ENCODE data around the gene SLC25A26. TPM values are rescaled to one million over a fixed set of nuclear protein-coding genes. Genes with fewer than 3 reads are reported as not detected.

SLC25A26 gene
- polyA plus RNA-seq, 2 donors = 4.6 to 13.5 TPM

GRCh38 chr3:66353039-66353438 is 132.2 kb downstream of the SLC25A26 start:
- Histone ChIP-seq H3K36me3 (ENCODE audit: control insufficient read depth in 2 of 2, insufficient read depth in 2 of 2, low read length in 1 of 2) (no peaks in the 10 kb centered on the region), H3K4me3 (ENCODE audit: low read depth in 1 of 2, low read length in 2 of 2) (no peak overlapping the region), H3K27me3 (ENCODE audit: control insufficient read depth in 1 of 2, insufficient read depth in 2 of 2, low read length in 2 of 2) (no peaks in the 10 kb centered on the region), H3K4me1 (ENCODE audit: control insufficient read depth in 2 of 2, insufficient read depth in 2 of 2, low read length in 1 of 2) (no peaks in the 10 kb centered on the region), H3K9me3 (ENCODE audit: control insufficient read depth in 2 of 2, insufficient read depth in 1 of 2, low read depth in 1 of 2, low read length in 1 of 2) (no peaks in the 10 kb centered on the region), H3K27ac (ENCODE audit: low read depth in 2 of 2, low read length in 1 of 2) (no peak overlapping the region)
- WGBS, 2 donors = 90 to 97% methylated on average over 3 of the region's 3 CpGs

GRCh38 chr3:66353530-66353929 is 132.7 kb downstream of the SLC25A26 start:
- 62 to 69% methylated on average over 6 of the region's 6 CpGs for WGBS, 2 donors
- H3K27me3 ChIP-seq (ENCODE audit: control insufficient read depth in 1 of 2, insufficient read depth in 2 of 2, low read length in 2 of 2) = no peaks in the 10 kb centered on the region
- H3K27ac ChIP-seq (ENCODE audit: low read depth in 2 of 2, low read length in 1 of 2) = no peak overlapping the region
- no peak overlapping the region for H3K4me3 ChIP-seq (ENCODE audit: low read depth in 1 of 2, low read length in 2 of 2)
- H3K36me3 ChIP-seq (ENCODE audit: control insufficient read depth in 2 of 2, insufficient read depth in 2 of 2, low read length in 1 of 2) = no peaks in the 10 kb centered on the region
- no peaks in the 10 kb centered on the region for H3K9me3 ChIP-seq (ENCODE audit: control insufficient read depth in 2 of 2, insufficient read depth in 1 of 2, low read depth in 1 of 2, low read length in 1 of 2)
- H3K4me1 ChIP-seq (ENCODE audit: control insufficient read depth in 2 of 2, insufficient read depth in 2 of 2, low read length in 1 of 2) = no peaks in the 10 kb centered on the region

- H3K27ac ChIP-seq (ENCODE audit: low read depth in 2 of 2, low read length in 1 of 2) = no peak overlapping the region
- H3K4me1 ChIP-seq (ENCODE audit: control insufficient read depth in 2 of 2, insufficient read depth in 2 of 2, low read length in 1 of 2) = no peaks in the 10 kb centered on the region
- WGBS, 2 donors = 70 to 84% methylated on average over 2 of the region's 2 CpGs
- no peaks in the 10 kb centered on the region for H3K27me3 ChIP-seq (ENCODE audit: control insufficient read depth in 1 of 2, insufficient read depth in 2 of 2, low read length in 2 of 2)
- H3K9me3 ChIP-seq (ENCODE audit: control insufficient read depth in 2 of 2, insufficient read depth in 1 of 2, low read depth in 1 of 2, low read length in 1 of 2) = no peaks in the 10 kb centered on the region
- no peak overlapping the region for H3K4me3 ChIP-seq (ENCODE audit: low read depth in 1 of 2, low read length in 2 of 2)
- no peaks in the 10 kb centered on the region for H3K36me3 ChIP-seq (ENCODE audit: control insufficient read depth in 2 of 2, insufficient read depth in 2 of 2, low read length in 1 of 2)
Measured at GRCh38 chr3:66354001-66354400, 133.2 kb downstream of the SLC25A26 start.

- WGBS, 2 donors = 84 to 88% methylated on average over 3 of the region's 3 CpGs
- Histone ChIP-seq H3K27me3 (ENCODE audit: control insufficient read depth in 1 of 2, insufficient read depth in 2 of 2, low read length in 2 of 2) (no peaks in the 10 kb centered on the region), H3K9me3 (ENCODE audit: control insufficient read depth in 2 of 2, insufficient read depth in 1 of 2, low read depth in 1 of 2, low read length in 1 of 2) (no peaks in the 10 kb centered on the region), H3K4me1 (ENCODE audit: control insufficient read depth in 2 of 2, insufficient read depth in 2 of 2, low read length in 1 of 2) (no peaks in the 10 kb centered on the region), H3K27ac (ENCODE audit: low read depth in 2 of 2, low read length in 1 of 2) (no peak overlapping the region), H3K4me3 (ENCODE audit: low read depth in 1 of 2, low read length in 2 of 2) (no peak overlapping the region), H3K36me3 (ENCODE audit: control insufficient read depth in 2 of 2, insufficient read depth in 2 of 2, low read length in 1 of 2) (no peaks in the 10 kb centered on the region)
Measured at GRCh38 chr3:66355394-66355793, 134.6 kb downstream of the SLC25A26 start.

- Histone ChIP-seq H3K27ac (ENCODE audit: low read depth in 2 of 2, low read length in 1 of 2) (no peak overlapping the region), H3K36me3 (ENCODE audit: control insufficient read depth in 2 of 2, insufficient read depth in 2 of 2, low read length in 1 of 2) (no peaks in the 10 kb centered on the region), H3K4me1 (ENCODE audit: control insufficient read depth in 2 of 2, insufficient read depth in 2 of 2, low read length in 1 of 2) (no peaks in the 10 kb centered on the region), H3K27me3 (ENCODE audit: control insufficient read depth in 1 of 2, insufficient read depth in 2 of 2, low read length in 2 of 2) (no peaks in the 10 kb centered on the region), H3K9me3 (ENCODE audit: control insufficient read depth in 2 of 2, insufficient read depth in 1 of 2, low read depth in 1 of 2, low read length in 1 of 2) (no peaks in the 10 kb centered on the region), H3K4me3 (ENCODE audit: low read depth in 1 of 2, low read length in 2 of 2) (no peak overlapping the region)
- 93 to 94% methylated on average over 1 of the region's 1 CpG for WGBS, 2 donors
Measured at GRCh38 chr3:66355997-66356396, 135.2 kb downstream of the SLC25A26 start.

- 97% methylated on average over 5 of the region's 5 CpGs for WGBS, 2 donors
- no peak overlapping the region for H3K27ac ChIP-seq (ENCODE audit: low read depth in 2 of 2, low read length in 1 of 2)
- no peaks in the 10 kb centered on the region for H3K4me1 ChIP-seq (ENCODE audit: control insufficient read depth in 2 of 2, insufficient read depth in 2 of 2, low read length in 1 of 2)
- H3K4me3 ChIP-seq (ENCODE audit: low read depth in 1 of 2, low read length in 2 of 2) = no peak overlapping the region
- no peaks in the 10 kb centered on the region for H3K36me3 ChIP-seq (ENCODE audit: control insufficient read depth in 2 of 2, insufficient read depth in 2 of 2, low read length in 1 of 2)
- no peaks in the 10 kb centered on the region for H3K27me3 ChIP-seq (ENCODE audit: control insufficient read depth in 1 of 2, insufficient read depth in 2 of 2, low read length in 2 of 2)
- no peaks in the 10 kb centered on the region for H3K9me3 ChIP-seq (ENCODE audit: control insufficient read depth in 2 of 2, insufficient read depth in 1 of 2, low read depth in 1 of 2, low read length in 1 of 2)
Measured at GRCh38 chr3:66361356-66361755, 140.6 kb downstream of the SLC25A26 start.

- no peaks in the 10 kb centered on the region for H3K36me3 ChIP-seq (ENCODE audit: control insufficient read depth in 2 of 2, insufficient read depth in 2 of 2, low read length in 1 of 2)
- 75 to 78% methylated on average over 3 of the region's 3 CpGs for WGBS, 2 donors
- H3K4me1 ChIP-seq (ENCODE audit: control insufficient read depth in 2 of 2, insufficient read depth in 2 of 2, low read length in 1 of 2) = no peaks in the 10 kb centered on the region
- no peaks in the 10 kb centered on the region for H3K27me3 ChIP-seq (ENCODE audit: control insufficient read depth in 1 of 2, insufficient read depth in 2 of 2, low read length in 2 of 2)
- no peak overlapping the region for H3K27ac ChIP-seq (ENCODE audit: low read depth in 2 of 2, low read length in 1 of 2)
- H3K9me3 ChIP-seq (ENCODE audit: control insufficient read depth in 2 of 2, insufficient read depth in 1 of 2, low read depth in 1 of 2, low read length in 1 of 2) = no peaks in the 10 kb centered on the region
- no peak overlapping the region for H3K4me3 ChIP-seq (ENCODE audit: low read depth in 1 of 2, low read length in 2 of 2)
Measured at GRCh38 chr3:66362541-66362941, 141.7 kb downstream of the SLC25A26 start.

GRCh38 chr3:66363148-66363547 is 142.3 kb downstream of the SLC25A26 start:
- Histone ChIP-seq H3K9me3 (ENCODE audit: control insufficient read depth in 2 of 2, insufficient read depth in 1 of 2, low read depth in 1 of 2, low read length in 1 of 2) (no peaks in the 10 kb centered on the region), H3K4me3 (ENCODE audit: low read depth in 1 of 2, low read length in 2 of 2) (no peak overlapping the region), H3K27ac (ENCODE audit: low read depth in 2 of 2, low read length in 1 of 2) (no peak overlapping the region), H3K4me1 (ENCODE audit: control insufficient read depth in 2 of 2, insufficient read depth in 2 of 2, low read length in 1 of 2) (no peaks in the 10 kb centered on the region), H3K36me3 (ENCODE audit: control insufficient read depth in 2 of 2, insufficient read depth in 2 of 2, low read length in 1 of 2) (no peaks in the 10 kb centered on the region), H3K27me3 (ENCODE audit: control insufficient read depth in 1 of 2, insufficient read depth in 2 of 2, low read length in 2 of 2) (no peaks in the 10 kb centered on the region)
- 85 to 93% methylated on average over 6 of the region's 6 CpGs for WGBS, 2 donors

- WGBS, 2 donors = 81 to 83% methylated on average over 5 of the region's 5 CpGs
- Histone ChIP-seq H3K36me3 (ENCODE audit: control insufficient read depth in 2 of 2, insufficient read depth in 2 of 2, low read length in 1 of 2) (peaks cover 0 to under 1% of the 10 kb centered on the region in 2 donors), H3K4me1 (ENCODE audit: control insufficient read depth in 2 of 2, insufficient read depth in 2 of 2, low read length in 1 of 2) (no peaks in the 10 kb centered on the region), H3K4me3 (ENCODE audit: low read depth in 1 of 2, low read length in 2 of 2) (no peak overlapping the region), H3K9me3 (ENCODE audit: control insufficient read depth in 2 of 2, insufficient read depth in 1 of 2, low read depth in 1 of 2, low read length in 1 of 2) (no peaks in the 10 kb centered on the region), H3K27me3 (ENCODE audit: control insufficient read depth in 1 of 2, insufficient read depth in 2 of 2, low read length in 2 of 2) (no peaks in the 10 kb centered on the region), H3K27ac (ENCODE audit: low read depth in 2 of 2, low read length in 1 of 2) (no peak overlapping the region)
Measured at GRCh38 chr3:66365080-66365479, 144.3 kb downstream of the SLC25A26 start.

- no peaks in the 10 kb centered on the region for H3K9me3 ChIP-seq (ENCODE audit: control insufficient read depth in 2 of 2, insufficient read depth in 1 of 2, low read depth in 1 of 2, low read length in 1 of 2)
- H3K36me3 ChIP-seq (ENCODE audit: control insufficient read depth in 2 of 2, insufficient read depth in 2 of 2, low read length in 1 of 2) = peaks cover 0 to 4% of the 10 kb centered on the region in 2 donors
- H3K27me3 ChIP-seq (ENCODE audit: control insufficient read depth in 1 of 2, insufficient read depth in 2 of 2, low read length in 2 of 2) = no peaks in the 10 kb centered on the region
- H3K4me1 ChIP-seq (ENCODE audit: control insufficient read depth in 2 of 2, insufficient read depth in 2 of 2, low read length in 1 of 2) = no peaks in the 10 kb centered on the region
- H3K4me3 ChIP-seq (ENCODE audit: low read depth in 1 of 2, low read length in 2 of 2) = no peak overlapping the region
- H3K27ac ChIP-seq (ENCODE audit: low read depth in 2 of 2, low read length in 1 of 2) = no peak overlapping the region
- WGBS, 2 donors = 90 to 96% methylated on average over 7 of the region's 7 CpGs
Measured at GRCh38 chr3:66366747-66367146, 145.9 kb downstream of the SLC25A26 start.
